Measurements from ENCODE around the gene KRT25. TPM values are rescaled to one million over a fixed set of nuclear protein-coding genes. Genes with fewer than 3 reads are reported as not detected.

The KRT25 gene, protein sequence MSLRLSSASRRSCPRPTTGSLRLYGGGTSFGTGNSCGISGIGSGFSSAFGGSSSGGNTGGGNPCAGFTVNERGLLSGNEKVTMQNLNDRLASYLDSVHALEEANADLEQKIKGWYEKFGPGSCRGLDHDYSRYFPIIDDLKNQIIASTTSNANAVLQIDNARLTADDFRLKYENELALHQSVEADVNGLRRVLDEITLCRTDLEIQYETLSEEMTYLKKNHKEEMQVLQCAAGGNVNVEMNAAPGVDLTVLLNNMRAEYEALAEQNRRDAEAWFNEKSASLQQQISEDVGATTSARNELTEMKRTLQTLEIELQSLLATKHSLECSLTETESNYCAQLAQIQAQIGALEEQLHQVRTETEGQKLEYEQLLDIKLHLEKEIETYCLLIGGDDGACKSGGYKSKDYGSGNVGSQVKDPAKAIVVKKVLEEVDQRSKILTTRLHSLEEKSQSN
- total RNA-seq (not detected), polyA plus RNA-seq (ENCODE audit: insufficient read depth, low read depth, low replicate concordance) (not detected)
- long read RNA-seq, donor 1, result 0 reads
- long read RNA-seq, donor 2, result 0 reads
- long read RNA-seq, donor 3, result 0 reads
- long read RNA-seq, donor 4, result 0 reads
- long read RNA-seq, donor 5, result 0 reads
- long read RNA-seq, donor 6, result 0 reads
- long read RNA-seq, donor 7, result 0 reads
- long read RNA-seq, donor 8, result 0 reads
- long read RNA-seq, donor 9, result 0 reads
- long read RNA-seq, donor 10, result 0 reads

DNA sequence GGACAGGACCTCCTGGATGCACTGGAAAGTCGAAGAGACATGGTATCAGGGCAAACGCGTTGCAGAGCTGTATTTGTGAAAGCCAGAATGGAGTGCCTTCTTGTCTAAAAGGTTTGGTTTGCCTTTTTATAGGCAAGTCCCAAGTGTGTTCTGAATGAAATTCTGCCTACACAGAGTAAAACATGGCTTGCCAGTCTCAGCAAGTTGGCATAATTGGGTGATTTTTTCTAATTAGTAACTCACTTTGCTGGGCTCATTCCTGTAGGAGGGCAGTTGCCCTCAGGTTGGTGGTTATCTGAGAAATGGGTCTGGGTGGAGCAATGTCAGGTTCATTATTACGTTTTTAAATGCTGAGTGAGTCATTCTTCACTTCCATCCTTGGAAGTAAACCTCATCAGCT, at the start of gene KRT25:
Gene KRT25 (minus strand): TSS at position 101 of the 400 bp plus-strand sequence. CDS start 60 bp downstream, at position 41.
- Histone ChIP-seq H3K9me3 (ENCODE audit: control insufficient read depth in 2 of 3, insufficient read depth in 1 of 3, low read length in 3 of 3) (peaks cover 0 to 5% (median 2%) of the 10 kb centered on the region in 3 donors), H3K27me3 (ENCODE audit: control insufficient read depth, insufficient read depth, low read length) (no peaks in the 10 kb centered on the region), H3K36me3 (ENCODE audit: control insufficient read depth in 2 of 3, insufficient read depth in 3 of 3, low read length in 3 of 3) (no peaks in the 10 kb centered on the region), H3K9ac (ENCODE audit: low read length in 3 of 3) (no peak within 1 kb of the TSS), H3K27ac (ENCODE audit: low read depth in 2 of 2, low read length in 2 of 2) (no peak within 1 kb of the TSS), H3K4me3 (ENCODE audit: low read length in 3 of 3) (no peak within 1 kb of the TSS), H3K4me1 (ENCODE audit: control insufficient read depth in 2 of 3, insufficient read depth in 2 of 3, low read depth in 1 of 3, low read length in 3 of 3) (no peaks in the 10 kb centered on the region)
- TF ChIP-seq, protein P1, sequence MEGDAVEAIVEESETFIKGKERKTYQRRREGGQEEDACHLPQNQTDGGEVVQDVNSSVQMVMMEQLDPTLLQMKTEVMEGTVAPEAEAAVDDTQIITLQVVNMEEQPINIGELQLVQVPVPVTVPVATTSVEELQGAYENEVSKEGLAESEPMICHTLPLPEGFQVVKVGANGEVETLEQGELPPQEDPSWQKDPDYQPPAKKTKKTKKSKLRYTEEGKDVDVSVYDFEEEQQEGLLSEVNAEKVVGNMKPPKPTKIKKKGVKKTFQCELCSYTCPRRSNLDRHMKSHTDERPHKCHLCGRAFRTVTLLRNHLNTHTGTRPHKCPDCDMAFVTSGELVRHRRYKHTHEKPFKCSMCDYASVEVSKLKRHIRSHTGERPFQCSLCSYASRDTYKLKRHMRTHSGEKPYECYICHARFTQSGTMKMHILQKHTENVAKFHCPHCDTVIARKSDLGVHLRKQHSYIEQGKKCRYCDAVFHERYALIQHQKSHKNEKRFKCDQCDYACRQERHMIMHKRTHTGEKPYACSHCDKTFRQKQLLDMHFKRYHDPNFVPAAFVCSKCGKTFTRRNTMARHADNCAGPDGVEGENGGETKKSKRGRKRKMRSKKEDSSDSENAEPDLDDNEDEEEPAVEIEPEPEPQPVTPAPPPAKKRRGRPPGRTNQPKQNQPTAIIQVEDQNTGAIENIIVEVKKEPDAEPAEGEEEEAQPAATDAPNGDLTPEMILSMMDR (IDR thresholded peaks at IDR 0.05; ENCODE audit: borderline replicate concordance, extremely low read depth, insufficient read depth), result no peak
- FAIRE-seq (no peak), DNase-seq (no peak)
- intact Hi-C loops (cut with DNase I), result no loop called here

DNA sequence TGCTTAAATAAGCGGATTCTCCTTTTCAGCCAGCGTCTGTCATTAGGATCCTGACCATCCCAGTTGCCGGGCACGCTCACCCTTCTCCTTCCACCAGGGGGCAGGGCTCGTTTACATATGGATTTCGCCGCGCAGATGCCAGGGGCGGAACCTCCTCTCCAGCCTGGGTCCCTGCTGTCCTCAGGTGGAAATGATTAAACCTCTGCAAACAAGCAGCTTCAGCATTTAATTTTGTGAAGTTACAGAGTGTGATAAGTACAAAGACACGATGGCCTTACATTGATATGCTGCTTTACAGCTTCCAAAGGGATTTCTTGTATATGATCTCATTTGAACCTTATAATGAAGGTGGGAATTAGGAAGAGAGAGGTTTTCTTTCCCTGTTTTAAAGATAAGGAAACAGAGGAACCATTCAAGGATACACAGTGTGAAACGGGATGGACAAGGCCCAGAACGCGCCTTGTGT, 48.5 kb upstream of the KRT25 start:
- Histone ChIP-seq H3K4me1 (ENCODE audit: control insufficient read depth in 2 of 3, insufficient read depth in 2 of 3, low read depth in 1 of 3, low read length in 3 of 3) (peaks cover 0 to 3% (median 0%) of the 10 kb centered on the region in 3 donors), H3K9me3 (ENCODE audit: control insufficient read depth in 2 of 3, insufficient read depth in 1 of 3, low read length in 3 of 3) (no peaks in the 10 kb centered on the region), H3K4me3 (ENCODE audit: low read length in 3 of 3) (no peak overlapping the region), H3K27ac (ENCODE audit: low read depth in 2 of 2, low read length in 2 of 2) (no peak overlapping the region), H3K27me3 (ENCODE audit: control insufficient read depth, insufficient read depth, low read length) (peaks cover 5% of the 10 kb centered on the region), H3K9ac (ENCODE audit: low read length in 3 of 3) (no peak overlapping the region), H3K36me3 (ENCODE audit: control insufficient read depth in 2 of 3, insufficient read depth in 3 of 3, low read length in 3 of 3) (no peaks in the 10 kb centered on the region)
- TF ChIP-seq, protein P1 (IDR thresholded peaks at IDR 0.05; ENCODE audit: borderline replicate concordance, extremely low read depth, insufficient read depth), result peak; percentile 71
- FAIRE-seq (no peak), DNase-seq (peak; percentile 82 to 88 (median 83))
- intact Hi-C loops (cut with DNase I), result no loop called here

DNA sequence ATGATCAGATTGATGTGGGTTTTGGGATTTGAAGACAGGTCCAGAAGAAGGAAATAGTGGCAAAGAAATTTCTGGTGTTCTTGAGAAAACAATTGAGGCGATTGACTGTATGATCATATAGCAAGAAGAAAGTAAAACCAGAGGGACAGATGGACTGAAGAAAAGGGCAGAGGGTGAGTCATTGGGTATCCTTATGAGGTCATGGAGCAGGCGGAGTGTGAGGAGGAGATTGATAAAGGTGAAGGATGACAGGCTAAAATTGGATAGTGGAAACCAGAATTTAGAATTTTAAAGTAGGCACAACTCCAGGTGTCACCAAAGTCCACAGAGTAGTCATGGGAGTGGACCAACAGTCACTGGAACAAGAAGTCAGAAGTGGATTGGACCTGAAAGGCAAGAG, 46.0 kb upstream of the KRT25 start:
- Histone ChIP-seq H3K4me3 (ENCODE audit: low read length in 3 of 3) (no peak overlapping the region), H3K27ac (ENCODE audit: low read depth in 2 of 2, low read length in 2 of 2) (no peak overlapping the region), H3K4me1 (ENCODE audit: control insufficient read depth in 2 of 3, insufficient read depth in 2 of 3, low read depth in 1 of 3, low read length in 3 of 3) (peaks cover 0 to 3% (median 0%) of the 10 kb centered on the region in 3 donors), H3K36me3 (ENCODE audit: control insufficient read depth in 2 of 3, insufficient read depth in 3 of 3, low read length in 3 of 3) (no peaks in the 10 kb centered on the region), H3K27me3 (ENCODE audit: control insufficient read depth, insufficient read depth, low read length) (peaks cover 2% of the 10 kb centered on the region), H3K9ac (ENCODE audit: low read length in 3 of 3) (no peak overlapping the region), H3K9me3 (ENCODE audit: control insufficient read depth in 2 of 3, insufficient read depth in 1 of 3, low read length in 3 of 3) (no peaks in the 10 kb centered on the region)
- intact Hi-C loops (cut with DNase I), result no loop called here
- DNase-seq (no peak), FAIRE-seq (no peak)
- TF ChIP-seq, protein P1 (IDR thresholded peaks at IDR 0.05; ENCODE audit: borderline replicate concordance, extremely low read depth, insufficient read depth), result no peak
